ENCODE measurements around the gene CLEC2D.

DNA sequence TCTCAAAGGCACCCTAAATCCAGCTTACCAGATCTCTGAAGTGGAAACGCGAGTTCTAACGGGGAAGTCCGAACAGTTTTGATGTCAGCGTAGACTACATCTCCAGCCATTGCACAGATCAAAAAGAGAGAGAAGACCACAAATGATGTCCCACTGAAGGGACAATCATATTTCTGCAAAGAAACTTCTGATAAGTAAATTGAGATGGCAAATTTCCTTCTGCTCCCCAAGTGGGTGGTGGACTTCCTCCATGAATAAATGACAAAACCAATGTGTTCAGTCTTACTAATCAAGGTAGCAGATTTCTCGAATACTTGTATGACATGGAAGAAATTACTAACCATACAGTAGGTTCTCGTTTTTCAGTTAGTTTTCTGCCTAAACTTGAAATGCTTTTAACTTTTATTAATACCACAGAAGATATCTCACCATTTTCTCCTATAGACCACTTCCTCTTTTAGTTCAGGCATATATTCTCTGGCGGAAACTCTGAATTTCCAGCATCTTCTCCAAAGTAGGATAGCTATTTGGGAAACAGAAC is 63.5 kb downstream of the CLEC2D start, which contains the start of gene CLECL1:
- TF ChIP-seq, protein P1, sequence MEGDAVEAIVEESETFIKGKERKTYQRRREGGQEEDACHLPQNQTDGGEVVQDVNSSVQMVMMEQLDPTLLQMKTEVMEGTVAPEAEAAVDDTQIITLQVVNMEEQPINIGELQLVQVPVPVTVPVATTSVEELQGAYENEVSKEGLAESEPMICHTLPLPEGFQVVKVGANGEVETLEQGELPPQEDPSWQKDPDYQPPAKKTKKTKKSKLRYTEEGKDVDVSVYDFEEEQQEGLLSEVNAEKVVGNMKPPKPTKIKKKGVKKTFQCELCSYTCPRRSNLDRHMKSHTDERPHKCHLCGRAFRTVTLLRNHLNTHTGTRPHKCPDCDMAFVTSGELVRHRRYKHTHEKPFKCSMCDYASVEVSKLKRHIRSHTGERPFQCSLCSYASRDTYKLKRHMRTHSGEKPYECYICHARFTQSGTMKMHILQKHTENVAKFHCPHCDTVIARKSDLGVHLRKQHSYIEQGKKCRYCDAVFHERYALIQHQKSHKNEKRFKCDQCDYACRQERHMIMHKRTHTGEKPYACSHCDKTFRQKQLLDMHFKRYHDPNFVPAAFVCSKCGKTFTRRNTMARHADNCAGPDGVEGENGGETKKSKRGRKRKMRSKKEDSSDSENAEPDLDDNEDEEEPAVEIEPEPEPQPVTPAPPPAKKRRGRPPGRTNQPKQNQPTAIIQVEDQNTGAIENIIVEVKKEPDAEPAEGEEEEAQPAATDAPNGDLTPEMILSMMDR (IDR thresholded peaks at IDR 0.05 in 2 of 3, conservative IDR thresholded peaks at IDR 0.05 in 1 of 3; ENCODE audit: borderline replicate concordance in 1 of 3, insufficient read depth in 1 of 3, low read depth in 2 of 3, low read length in 2 of 3) = no peak
- TF ChIP-seq ZNF274 (IDR thresholded peaks at IDR 0.05; ENCODE audit: low read depth, low read length) = no peak
- TF ChIP-seq POLR2A (IDR thresholded peaks at IDR 0.05; ENCODE audit: borderline replicate concordance, extremely low read depth, insufficient read depth, insufficient read length) = no peak
- no peak for TF ChIP-seq RAD21 (IDR thresholded peaks at IDR 0.05; ENCODE audit: low read depth)
- no peak for TF ChIP-seq ZFX (IDR thresholded peaks at IDR 0.05)
- TF ChIP-seq EZH2 (IDR thresholded peaks at IDR 0.05) = no peak
- TF ChIP-seq POLR2AphosphoS5 (IDR thresholded peaks at IDR 0.05; ENCODE audit: low read depth, low read length) = no peak
- no peak for TF ChIP-seq SIN3A (IDR thresholded peaks at IDR 0.05; ENCODE audit: low read depth)
- no peak for TF ChIP-seq FOSL1 (IDR thresholded peaks at IDR 0.05; ENCODE audit: low read depth)
- TF ChIP-seq SRF (IDR thresholded peaks at IDR 0.05; ENCODE audit: low read depth) = no peak
